Fibroblast of mammary gland (primary cell): ENCODE data around the gene CYP4F2.
"Not testable (repeated sequence)": the region's sequence is repeated elsewhere in the genome, so short reads cannot be mapped to it uniquely, and the experiment has no call there.

Experiments used
- DNase-seq: peaks from one replicate; pipeline ENCODE4 v3.0.0-alpha.2; 2010; ENCODE audit warnings: low read depth
- H3K4me3 ChIP-seq: 2 replicates; pipeline ENCODE4 v1.5.1; 2011; ENCODE audit warnings: low read depth, mild to moderate bottlenecking, low read length, moderate library complexity; ENCODE audit not compliant: control insufficient read depth
- CTCF ChIP-seq: conservative IDR thresholded peaks from 2 replicates; pipeline ENCODE4 v1.5.1; 2011; ENCODE audit warnings: low read depth, low read length, inconsistent platforms; ENCODE audit not compliant: control insufficient read depth, insufficient read depth

The CYP4F2 gene

GRCh38 chr19:15934332-15935078 lies 36.6 kb upstream of the CYP4F2 start, which contains the start of gene CYP4F11:
TSS of gene CYP4F11 (minus strand) at chr19:15934529. CDS start at chr19:15934408, 121 bp downstream.
- TF ChIP-seq CTCF: no peak
- no peak for DNase-seq
- H3K4me3 ChIP-seq: no peak within 1 kb of the TSS

- not testable (repeated sequence) for DNase-seq
Measured at GRCh38 chr19:15933761-15934331, 36.0 kb upstream of the CYP4F2 start.

DNA sequence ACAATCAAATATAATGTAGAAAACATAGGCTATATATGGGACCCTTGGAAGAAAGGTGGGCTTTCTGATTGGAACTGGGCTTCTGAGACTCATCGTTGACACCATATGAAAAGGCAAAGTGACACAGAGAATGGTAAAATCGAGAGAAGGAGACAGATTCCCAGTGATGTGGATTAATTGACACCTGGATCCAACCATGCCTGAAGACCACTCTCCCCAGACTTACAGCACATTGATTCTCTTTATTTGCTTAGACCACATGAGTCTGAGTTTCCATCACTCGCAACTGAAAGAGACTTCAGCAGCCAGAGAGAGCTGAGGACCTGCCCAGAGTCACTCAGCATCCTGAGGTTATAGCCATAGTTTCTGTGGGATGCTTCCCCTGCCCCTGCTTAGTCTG lies 30.4 kb upstream of the CYP4F2 start:
- no peak overlapping the region for H3K4me3 ChIP-seq
- no peak for TF ChIP-seq CTCF
- no peak for DNase-seq

More at GRCh38 chr19:15933761-15934331, 36.0 kb upstream of the CYP4F2 start:
- H3K4me3 ChIP-seq: not testable (repeated sequence)

DNA sequence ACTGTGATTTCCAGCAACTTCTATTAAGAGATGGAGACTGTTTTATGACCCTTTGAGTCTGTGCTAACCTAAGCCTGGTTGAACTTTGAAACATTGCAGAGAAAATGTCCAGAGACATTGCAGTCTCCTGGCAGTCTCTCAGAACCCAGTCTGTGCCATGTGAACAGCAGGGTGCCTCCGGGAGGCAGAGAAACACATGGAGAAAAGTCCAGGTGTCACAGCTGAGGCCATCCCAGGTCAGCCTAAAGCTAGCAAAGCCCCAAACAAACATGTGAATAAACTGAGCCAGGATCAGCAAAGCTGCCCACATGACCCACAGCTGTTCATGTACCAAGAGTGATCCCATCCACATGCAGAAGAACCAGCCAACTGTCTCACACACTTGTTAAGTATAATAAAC lies 28.6 kb upstream of the CYP4F2 start:
- no peak overlapping the region for H3K4me3 ChIP-seq
- DNase-seq: no peak
- TF ChIP-seq CTCF: no peak

DNA sequence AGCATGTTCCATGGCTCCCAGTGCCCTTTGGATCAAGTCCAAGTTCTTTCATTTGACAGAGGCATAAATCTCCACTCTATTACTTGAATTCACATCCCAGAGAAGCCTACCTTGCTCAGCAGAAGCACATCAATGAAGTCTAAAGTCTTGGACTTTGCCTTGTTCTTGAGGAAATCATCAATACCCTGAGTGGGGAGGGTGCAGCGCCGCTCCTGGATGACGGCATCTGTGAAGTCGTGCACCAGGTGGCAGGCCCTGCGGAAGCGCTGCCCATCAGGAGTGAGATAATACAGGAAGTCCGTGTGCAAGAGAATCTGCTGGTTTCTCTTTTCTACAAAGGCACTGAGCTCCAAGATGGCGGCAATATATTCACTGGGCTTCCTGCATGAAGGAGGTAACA lies 25.8 kb upstream of the CYP4F2 start:
- DNase-seq: no peak
- TF ChIP-seq CTCF: no peak
- H3K4me3 ChIP-seq: no peak overlapping the region

- H3K4me3 ChIP-seq: no peak overlapping the region
- no peak for DNase-seq
- no peak for TF ChIP-seq CTCF
Measured at GRCh38 chr19:15922021-15922420, 24.1 kb upstream of the CYP4F2 start.

DNA sequence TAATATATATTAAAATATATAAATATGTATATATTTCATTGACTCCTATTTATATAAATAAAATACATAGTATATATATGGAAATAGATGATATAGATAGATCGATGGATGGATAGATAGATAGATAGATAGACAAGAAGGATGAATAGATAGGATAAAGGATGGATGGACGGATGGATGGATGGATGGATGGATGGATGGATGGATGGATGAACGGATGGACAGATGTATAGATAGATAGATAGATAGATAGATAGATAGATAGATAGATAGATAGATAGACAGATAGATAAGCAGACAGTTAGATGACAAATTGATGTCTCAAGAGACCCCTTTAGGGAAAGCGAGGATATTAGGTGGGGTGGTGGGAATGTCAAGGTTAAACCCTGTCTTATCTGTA lies 21.4 kb upstream of the CYP4F2 start:
- no peak overlapping the region for H3K4me3 ChIP-seq
- TF ChIP-seq CTCF: no peak
- no peak for DNase-seq
